ENCODE results near the gene KCNJ14. TPM values are rescaled to one million over a fixed set of nuclear protein-coding genes. Genes with fewer than 3 reads are reported as not detected.

Gene KCNJ14
- total RNA-seq, 6 experiments from 2014 or later: 0.22 to 0.44 (median 0.31) TPM

- H3K27me3 ChIP-seq: no peaks in the 10 kb centered on the region
- peaks cover 0 to 8% (median 4%) of the 10 kb centered on the region in 4 donors for H3K4me1 ChIP-seq
- ATAC-seq: no peak
- no peaks in the 10 kb centered on the region for H3K9me3 ChIP-seq
- peak overlapping the region; percentile 99 for H3K4me3 ChIP-seq
- intact Hi-C loops (cut with DNase I): no loop called here
- 43% methylated on average over 12 of the region's 20 CpGs for whole genome bisulfite sequencing (ENCODE audit: insufficient coverage, low coverage, low lambda C conversion rate, missing lambda C conversion rate)
- peak in 1 of 3 donors; percentile 36 for DNase-seq
- H3K27ac ChIP-seq: peak overlapping the region in 1 of 3 donors; percentile 97
- TF ChIP-seq CTCF (IDR thresholded peaks at IDR 0.05) (no peak), POLR2A (IDR thresholded peaks at IDR 0.05) (no peak)
- H3K36me3 ChIP-seq: peaks cover 0 to 37% (median 14%) of the 10 kb centered on the region in 4 donors
These were observed 14.7 kb downstream of the KCNJ14 start for GRCh38 chr19:48469934-48470680.

GRCh38 chr19:48470856-48471255 is 15.5 kb downstream of the KCNJ14 start:
- WGBS (ENCODE audit: insufficient coverage, low coverage, low lambda C conversion rate, missing lambda C conversion rate): 93% methylated on average over 8 of the region's 10 CpGs
- H3K36me3 ChIP-seq: peaks cover 0 to 41% (median 20%) of the 10 kb centered on the region in 4 donors
- no peak overlapping the region for H3K27ac ChIP-seq
- TF ChIP-seq POLR2A (IDR thresholded peaks at IDR 0.05) (no peak), CTCF (IDR thresholded peaks at IDR 0.05) (no peak)
- no peak for DNase-seq
- no peak for ATAC-seq
- peaks cover 0 to 8% (median 4%) of the 10 kb centered on the region in 4 donors for H3K4me1 ChIP-seq
- intact Hi-C loops (cut with DNase I): no loop called here
- H3K27me3 ChIP-seq: no peaks in the 10 kb centered on the region
- no peaks in the 10 kb centered on the region for H3K9me3 ChIP-seq
- H3K4me3 ChIP-seq: no peak overlapping the region

- peaks cover 0 to 44% (median 21%) of the 10 kb centered on the region in 4 donors for H3K36me3 ChIP-seq
These were observed 16.5 kb downstream of the KCNJ14 start for GRCh38 chr19:48471836-48472235.

GRCh38 chr19:48473161-48473966 is 18.0 kb downstream of the KCNJ14 start:
- Histone ChIP-seq H3K36me3 (peaks cover 0 to 44% (median 21%) of the 10 kb centered on the region in 4 donors), H3K9me3 (no peaks in the 10 kb centered on the region), H3K4me1 (peaks cover 0 to 8% (median 4%) of the 10 kb centered on the region in 4 donors), H3K4me3 (no peak overlapping the region), H3K27me3 (no peaks in the 10 kb centered on the region), H3K27ac (no peak overlapping the region)
- TF ChIP-seq POLR2A (IDR thresholded peaks at IDR 0.05) (no peak), CTCF (IDR thresholded peaks at IDR 0.05) (no peak)
- ATAC-seq (no peak), DNase-seq (no peak)
- 60% methylated on average over 6 of the region's 14 CpGs for WGBS (ENCODE audit: insufficient coverage, low coverage, low lambda C conversion rate, missing lambda C conversion rate)
- intact Hi-C loops (cut with DNase I): no loop called here

More at GRCh38 chr19:48471836-48472235, 16.5 kb downstream of the KCNJ14 start:
- no peaks in the 10 kb centered on the region for H3K27me3 ChIP-seq
- 94% methylated on average over 3 of the region's 4 CpGs for WGBS (ENCODE audit: insufficient coverage, low coverage, low lambda C conversion rate, missing lambda C conversion rate)
- DNase-seq (no peak), ATAC-seq (no peak)
- TF ChIP-seq CTCF (IDR thresholded peaks at IDR 0.05): no peak
- no peak for TF ChIP-seq POLR2A (IDR thresholded peaks at IDR 0.05)
- intact Hi-C loops (cut with DNase I): no loop called here
- H3K4me3 ChIP-seq: no peak overlapping the region
- H3K9me3 ChIP-seq: no peaks in the 10 kb centered on the region
- no peak overlapping the region for H3K27ac ChIP-seq
- peaks cover 0 to 8% (median 4%) of the 10 kb centered on the region in 4 donors for H3K4me1 ChIP-seq
